Stimulated activated CD4-positive, alpha-beta T cell treated with anti-CD3 and anti-CD28 coated beads, Interleukin-4, amount 100 ng/mL, for 24 hours (primary cell): ENCODE measurements around the gene RBP5.

Experiments used
- DNase-seq: peaks from one replicate; pipeline ENCODE4 v3.0.0-alpha.2; 2020

The RBP5 gene

DNA sequence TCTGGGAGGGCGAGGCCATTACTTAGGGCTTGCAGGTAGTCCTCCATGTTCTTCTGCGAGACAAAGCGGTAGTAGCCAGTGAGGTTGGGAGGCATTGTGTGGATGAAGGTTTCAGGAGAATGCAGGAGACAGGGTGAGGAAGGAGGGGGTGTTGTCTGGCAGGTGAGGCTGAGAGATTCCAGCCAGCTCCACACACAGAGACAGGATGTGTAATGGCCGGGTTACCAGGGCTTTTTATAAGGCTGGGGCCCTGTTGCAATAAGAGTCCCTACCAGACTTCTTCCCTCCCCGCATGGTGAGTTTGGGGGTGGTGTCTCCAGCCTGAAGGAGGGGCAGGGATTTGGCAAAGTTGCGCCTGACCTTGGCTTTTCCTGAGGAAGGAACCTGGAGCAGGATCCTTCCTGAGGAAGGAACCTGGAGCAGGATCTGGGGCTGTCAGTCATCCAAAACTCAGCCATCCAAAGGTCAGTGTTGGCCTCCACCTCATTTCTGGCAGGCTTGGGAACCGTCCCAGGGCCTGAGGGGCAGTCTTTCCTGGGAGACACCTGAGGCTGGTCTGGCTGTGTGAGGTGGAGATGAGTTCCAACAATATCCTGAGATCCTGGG lies at the start of gene RBP5:
RBP5 (minus strand) TSS at position 209 of the 606 bp plus-strand sequence; CDS start at position 95, 114 bp downstream.
- no peak for DNase-seq

DNA sequence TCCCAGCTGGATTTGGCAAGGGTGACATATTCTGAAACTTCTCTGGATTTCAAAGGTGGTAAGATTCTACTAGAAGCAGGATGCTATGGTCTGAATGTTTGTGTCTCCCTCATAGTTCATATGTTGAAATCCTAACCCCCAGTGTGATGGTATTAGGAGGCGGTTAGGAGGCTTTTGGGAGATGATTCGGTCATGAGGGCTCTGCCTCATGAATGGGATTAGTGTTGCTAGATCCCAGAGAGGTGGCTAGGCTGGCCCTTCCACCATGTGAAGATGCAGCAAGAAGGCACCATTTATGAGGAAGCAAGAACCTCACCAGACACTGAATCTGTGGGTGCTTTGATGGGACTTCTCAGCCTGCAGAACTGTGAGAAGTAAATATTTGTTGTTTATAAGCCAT lies 49.8 kb upstream of the RBP5 start:
- DNase-seq: no peak

DNA sequence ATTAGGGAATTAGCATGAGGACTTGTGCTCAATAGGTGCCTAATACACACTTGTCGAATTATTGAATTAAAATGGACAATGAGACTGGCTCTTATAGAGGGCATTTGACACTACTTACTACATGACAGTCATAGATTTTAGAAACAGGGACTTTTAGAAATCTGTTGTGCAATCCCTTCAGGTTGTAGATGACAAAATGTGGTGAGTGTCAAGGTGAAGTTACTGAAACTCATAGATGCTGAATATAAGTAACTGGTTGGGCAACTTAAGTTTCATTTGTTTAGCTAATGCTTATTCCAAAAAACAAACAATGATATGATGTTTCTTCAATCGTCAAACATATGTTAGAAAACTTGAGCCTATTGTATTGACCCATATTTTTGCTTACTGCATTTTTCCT lies 47.9 kb upstream of the RBP5 start:
- DNase-seq: no peak

GRCh38 chr12:7175493-7175892 lies 46.8 kb upstream of the RBP5 start:
- DNase-seq: no peak

- no peak for DNase-seq
Observed at GRCh38 chr12:7171854-7172253, 43.2 kb upstream of the RBP5 start.

DNA sequence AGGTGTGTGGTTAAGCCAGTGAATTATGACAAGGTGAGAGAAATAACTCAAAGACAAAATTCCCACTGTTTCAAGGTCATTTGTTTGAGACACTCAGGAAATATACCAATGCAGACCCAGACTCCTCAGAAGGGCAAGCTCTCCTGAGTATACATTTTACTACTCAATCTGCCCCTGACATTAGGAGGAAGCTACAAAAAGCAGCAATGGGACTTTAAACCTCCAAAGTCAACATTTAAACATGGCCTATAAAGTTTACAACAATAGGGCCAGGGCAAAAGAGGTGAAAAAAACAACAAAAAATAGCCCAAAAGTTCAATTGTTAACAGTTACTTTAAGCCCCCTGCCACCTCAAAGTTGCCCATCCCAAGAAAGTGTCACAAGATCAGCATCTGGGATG lies 41.3 kb upstream of the RBP5 start:
- DNase-seq: no peak

GRCh38 chr12:7162691-7163114 lies 34.0 kb upstream of the RBP5 start:
- peak; percentile 23 for DNase-seq

GRCh38 chr12:7161811-7162210 lies 33.1 kb upstream of the RBP5 start:
- DNase-seq: no peak

- no peak for DNase-seq
Observed at GRCh38 chr12:7161327-7161726, 32.6 kb upstream of the RBP5 start.

GRCh38 chr12:7160183-7160582 lies 31.5 kb upstream of the RBP5 start:
- DNase-seq: no peak

DNA sequence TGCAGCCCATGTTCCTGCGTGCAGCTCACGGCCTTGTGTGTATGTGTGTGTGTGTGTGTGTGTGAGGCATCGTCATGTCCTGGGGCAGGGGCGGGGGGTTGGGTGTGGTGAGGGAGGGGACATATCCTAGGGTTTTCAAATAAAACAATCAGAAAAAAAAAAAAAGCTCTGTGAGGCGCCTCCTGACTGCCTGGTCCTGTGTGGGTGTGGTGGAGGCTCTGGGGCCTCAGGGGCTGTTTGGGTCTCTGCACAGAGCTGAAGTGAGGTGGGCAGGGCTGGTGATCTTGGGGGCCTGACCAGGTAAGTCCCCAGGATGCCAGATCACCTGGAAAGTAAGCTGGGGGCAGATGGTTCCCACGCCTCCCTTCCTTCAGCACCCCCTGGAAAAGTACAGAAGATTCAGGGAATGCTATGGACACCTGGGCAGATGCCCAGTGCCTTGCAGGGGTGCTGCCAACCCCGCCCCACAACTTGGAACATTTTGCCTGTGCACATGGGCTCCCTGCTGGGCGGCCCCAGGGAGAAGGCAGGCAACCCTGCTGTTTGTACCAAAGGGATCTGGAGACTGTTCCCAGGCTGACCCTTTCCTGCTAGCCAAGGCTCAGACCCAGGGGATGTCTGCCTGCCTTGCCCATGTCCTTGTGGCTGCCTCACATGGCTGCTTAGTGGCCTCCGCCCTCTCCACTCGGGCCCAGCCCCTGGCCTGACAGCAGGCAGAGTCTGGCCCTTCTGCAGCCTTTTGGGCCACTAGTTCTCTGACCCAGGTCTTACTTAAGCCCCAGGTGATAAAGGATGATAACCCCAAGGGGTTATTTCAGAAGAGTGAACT lies 30.3 kb upstream of the RBP5 start:
- no peak for DNase-seq

- no peak for DNase-seq
Observed at GRCh38 chr12:7157391-7157790, 28.7 kb upstream of the RBP5 start.

- no peak for DNase-seq
Observed at GRCh38 chr12:7156259-7157197, 27.8 kb upstream of the RBP5 start.

DNA sequence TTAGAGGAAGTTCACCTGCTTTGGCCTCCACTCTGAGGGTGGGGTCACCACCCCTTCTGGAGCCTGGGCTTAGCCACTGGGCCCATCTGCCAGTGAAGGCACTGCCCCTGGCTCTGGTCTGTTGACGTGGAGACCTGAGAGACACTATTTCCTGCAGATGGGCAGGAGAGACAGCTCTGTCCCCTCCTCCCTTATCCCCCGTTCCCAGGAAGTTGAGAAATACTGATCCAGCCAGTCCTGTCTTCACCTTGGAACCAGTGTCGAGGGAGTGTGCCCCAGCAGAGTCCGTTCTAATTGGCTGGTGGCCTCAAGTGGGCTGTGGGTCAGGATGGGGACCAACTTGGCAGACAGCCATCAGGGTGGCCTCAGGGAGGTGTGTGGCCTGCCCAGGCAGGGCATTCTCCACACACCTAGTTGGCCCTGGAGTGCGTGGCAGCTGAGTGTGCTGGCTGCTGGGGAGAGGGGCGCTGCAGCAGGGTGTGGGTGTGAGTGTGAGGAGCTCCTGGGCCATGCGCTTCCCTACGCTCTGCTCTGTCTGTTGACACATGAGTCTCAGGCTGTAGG lies 26.9 kb upstream of the RBP5 start:
- DNase-seq: no peak

DNA sequence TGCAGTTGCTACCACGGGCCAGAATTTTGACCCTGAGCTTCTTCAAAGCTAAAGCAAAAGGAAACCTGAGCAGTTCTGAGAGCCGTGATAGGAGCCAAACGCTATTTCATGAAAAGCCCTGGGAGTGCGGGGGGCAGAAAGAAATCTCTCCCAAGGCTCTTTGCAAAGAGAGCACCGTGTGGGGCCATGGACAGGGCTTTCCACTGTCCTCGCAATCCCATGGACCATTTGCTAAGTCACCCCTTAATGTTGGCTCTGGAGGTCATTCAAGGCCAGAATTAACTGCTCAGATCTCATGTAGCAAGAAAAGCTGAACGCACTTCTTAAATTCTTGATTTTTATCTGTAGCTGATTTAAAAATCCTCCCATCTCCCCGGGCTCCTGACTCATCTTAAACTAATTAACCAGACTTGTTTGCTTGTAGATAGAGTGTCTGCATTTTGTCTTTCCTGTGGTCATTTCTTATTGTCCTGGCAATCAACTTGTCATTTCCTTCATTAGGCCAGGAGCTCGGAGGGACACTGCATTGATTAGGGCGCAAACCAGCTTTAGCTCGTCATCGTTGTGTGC lies 26.3 kb upstream of the RBP5 start:
- no peak for DNase-seq

DNA sequence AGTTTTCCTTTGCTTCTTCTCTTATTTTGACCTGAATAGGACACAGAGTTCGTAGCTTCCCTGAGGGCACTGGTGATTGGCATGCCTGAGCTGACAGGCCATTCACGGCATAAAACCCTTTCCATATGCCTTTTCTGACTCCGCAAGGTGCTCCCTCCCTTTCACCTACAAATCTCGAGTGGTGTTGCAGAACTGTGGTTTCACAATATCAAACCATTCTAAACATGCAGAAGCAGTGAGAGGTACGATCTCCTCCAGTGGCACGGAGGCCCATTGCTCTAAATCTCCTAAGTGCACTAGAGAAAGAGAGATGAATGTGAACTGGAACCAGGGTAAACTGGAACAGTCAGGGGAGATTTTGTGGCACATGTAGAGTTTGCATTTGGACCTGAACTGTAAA lies 25.4 kb upstream of the RBP5 start:
- DNase-seq: no peak

DNA sequence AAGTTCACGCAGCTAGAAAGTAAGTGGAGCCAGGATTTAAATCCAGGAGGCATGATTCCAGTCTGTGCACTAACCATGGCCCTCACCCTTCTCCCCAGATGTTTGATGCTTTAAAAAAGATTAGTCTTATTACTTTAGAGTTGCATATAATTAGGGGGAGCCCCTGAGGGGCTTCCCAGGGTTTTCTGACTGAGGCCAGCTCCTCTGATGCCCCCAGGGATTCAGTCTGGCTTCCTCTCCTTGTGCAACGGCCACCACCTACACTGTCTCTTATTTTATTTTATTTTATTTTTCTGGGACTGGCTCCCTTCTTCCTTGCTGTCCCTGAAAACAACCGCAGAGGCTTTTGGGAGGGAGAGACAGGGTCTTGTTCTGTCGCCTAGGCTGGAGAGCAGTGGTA lies 24.1 kb upstream of the RBP5 start:
- no peak for DNase-seq

- no peak for DNase-seq
Observed at GRCh38 chr12:7151532-7151931, 22.8 kb upstream of the RBP5 start.

DNA sequence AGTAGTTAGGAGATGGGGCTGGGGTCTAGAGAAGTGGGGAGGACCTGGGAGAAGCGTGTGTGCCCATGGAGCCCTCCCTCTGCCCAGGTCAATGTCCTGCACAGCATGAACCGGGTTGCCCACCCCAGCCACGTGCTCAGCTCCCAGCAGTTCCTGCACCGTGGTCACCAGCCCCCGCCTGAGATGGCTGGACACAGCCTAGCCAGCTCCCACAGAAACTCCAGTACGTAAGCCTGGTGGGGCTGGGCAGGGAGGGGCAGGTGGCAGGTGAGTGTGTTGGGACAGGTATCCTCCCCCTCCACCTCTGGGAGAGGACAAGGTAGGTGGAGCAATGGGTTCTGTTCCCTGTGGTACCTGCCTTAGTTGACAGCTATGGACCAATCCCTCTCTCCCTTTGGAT lies 22.2 kb upstream of the RBP5 start:
- DNase-seq: no peak

DNA sequence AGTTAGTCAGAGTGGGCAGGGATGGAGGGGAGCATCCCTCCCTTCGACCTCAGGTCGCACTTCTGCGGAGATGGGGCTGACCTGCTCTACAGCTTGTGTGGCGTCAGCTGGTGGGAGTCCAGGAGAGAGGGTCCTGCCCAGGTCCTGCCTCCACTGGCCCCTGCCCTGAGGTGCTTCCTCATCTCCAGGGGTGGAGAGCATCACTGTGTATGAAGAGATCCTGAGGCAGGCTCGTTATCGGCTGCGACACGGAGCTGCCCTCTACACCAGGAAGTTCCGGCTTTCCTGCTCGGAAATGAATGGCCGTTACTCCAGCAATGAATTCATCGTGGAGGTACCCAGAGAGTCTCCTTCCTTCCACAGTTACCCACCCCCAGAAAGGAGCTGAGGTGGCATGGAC lies 21.7 kb upstream of the RBP5 start:
- no peak for DNase-seq

DNA sequence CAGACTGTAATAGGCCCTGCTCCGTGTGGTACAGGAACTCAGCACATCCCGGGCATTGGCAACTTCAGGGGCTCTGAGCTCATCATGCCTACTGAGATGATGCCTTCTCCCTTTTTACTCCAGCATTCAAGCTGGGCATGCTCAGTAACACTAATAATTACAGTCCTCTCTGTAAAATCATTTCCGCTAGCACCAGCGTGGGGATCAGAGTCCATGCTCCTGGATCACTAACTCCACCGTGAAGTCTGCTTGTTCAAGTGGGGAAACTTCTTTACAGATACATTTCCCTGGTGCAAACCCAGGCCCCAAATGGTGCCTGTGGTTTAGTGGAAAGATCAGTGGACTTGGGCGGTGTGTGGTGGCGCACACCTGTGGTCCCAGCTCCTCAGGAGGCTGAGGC lies 18.2 kb upstream of the RBP5 start:
- no peak for DNase-seq

GRCh38 chr12:7146228-7146627 lies 17.5 kb upstream of the RBP5 start:
- no peak for DNase-seq

GRCh38 chr12:7145671-7146070 lies 17.0 kb upstream of the RBP5 start:
- no peak for DNase-seq
